PC-9 (cell line): ENCODE results near the gene WDFY1.

Experiments used
- CTCF ChIP-seq: fragments of 200-600 bp; sonication (generic); conservative IDR thresholded peaks from 2 replicates; pipeline ENCODE4 v1.6.1; 2017; ENCODE audit warnings: mixed run types, antibody characterized with exemption, mild to moderate bottlenecking, moderate library complexity
- EZH2 ChIP-seq: fragments of 200-600 bp; sonication (generic); IDR thresholded peaks from 2 replicates; pipeline ENCODE4 v1.8.0; 2017; ENCODE audit warnings: antibody characterized with exemption, low read depth

- TF ChIP-seq CTCF (no peak), EZH2 (no peak)
Observed at GRCh38 chr2:223886726-223887125, 58.4 kb downstream of the WDFY1 start.
